ENCODE results near the gene STRN4. TPM values are rescaled to one million over a fixed set of nuclear protein-coding genes. Genes with fewer than 3 reads are reported as not detected.

The STRN4 gene
- total RNA-seq, 1 experiment from 2014 or later, result 107 TPM

- no peak for DNase-seq (ENCODE audit: low read depth, low spot score)
- POLR2A ChIA-PET, result interaction anchor here (0.5 kb wide), 1 partner anchor 86 kb away, joined by 3 read pairs; no protein-coding TSS in a partner anchor
- Histone ChIP-seq H3K4me2 (ENCODE audit: low read length) (no peak overlapping the region), H3K27me3 (ENCODE audit: insufficient read depth, low read length) (no peaks in the 10 kb centered on the region), H3K4me1 (ENCODE audit: control insufficient read depth in 1 of 2, insufficient read depth in 2 of 2, low read length in 2 of 2) (0 out of 4 replicates have a peak, but pooled peaks cover 0 to under 1% of the 10 kb centered on the region in 2 experiments), H3K36me3 (ENCODE audit: control insufficient read depth in 1 of 2, insufficient read depth in 2 of 2, low read length in 2 of 2) (peaks cover 37 to 48% of the 10 kb centered on the region in 2 experiments), H2AFZ (ENCODE audit: low read depth, low read length, poor library complexity, severe bottlenecking) (no peak overlapping the region), H3K79me2 (ENCODE audit: insufficient read depth, low read length) (peaks cover 93% of the 10 kb centered on the region), H3K9me2 (ENCODE audit: insufficient read depth) (no peaks in the 10 kb centered on the region), H3K4me3 (replicated peaks in 1 of 2; ENCODE audit: low read depth in 1 of 2, low read length in 2 of 2) (no peak overlapping the region), H3K9ac (ENCODE audit: low read length) (no peak overlapping the region), H3K9me3 (ENCODE audit: control insufficient read depth in 1 of 2, insufficient read depth in 1 of 2, low read depth in 1 of 2, low read length in 2 of 2) (no peaks in the 10 kb centered on the region), H3K27ac (ENCODE audit: low read depth, low read length) (no peak overlapping the region), H4K20me1 (ENCODE audit: insufficient read depth) (peaks cover 23% of the 10 kb centered on the region; the same call in 1 of the 2 replicates)
- RAD21 ChIA-PET (ENCODE audit: low non-redundant PET in 1 of 2, low total read pairs in 2 of 2, uncharacterized antibody in 2 of 2, unreplicated experiment in 2 of 2), result no interaction called here
- no TSS peak for BruUV-seq (replicated peaks)
- CTCF ChIA-PET, result interaction anchor here (1.1 kb wide), 1 partner anchor 104 kb away, joined by 3 read pairs; no protein-coding TSS in a partner anchor
- intact Hi-C loops (cut with micrococcal nuclease), result no loop called here
- TF ChIP-seq RAD21 (IDR thresholded peaks at IDR 0.05; ENCODE audit: low read depth), result no peak
- no peak for TF ChIP-seq YY1 (IDR thresholded peaks at IDR 0.05; ENCODE audit: extremely low read depth, insufficient replicate concordance, low read depth, low read length)
- TF ChIP-seq CEBPB (IDR thresholded peaks at IDR 0.05; ENCODE audit: low read depth), result no peak
- TF ChIP-seq ZBTB33 (IDR thresholded peaks at IDR 0.05; ENCODE audit: extremely low read depth, insufficient replicate concordance, low read length), result no peak
- no peak for TF ChIP-seq EGR1 (IDR thresholded peaks at IDR 0.05; ENCODE audit: low read depth)
- no peak for TF ChIP-seq POLR2AphosphoS5 (IDR thresholded peaks at IDR 0.05; ENCODE audit: low read depth, low read length)
- TF ChIP-seq CTCF (IDR thresholded peaks at IDR 0.05 in 2 of 3, conservative IDR thresholded peaks at IDR 0.05 in 1 of 3; ENCODE audit: borderline replicate concordance in 1 of 3, insufficient read depth in 1 of 3, low read depth in 2 of 3, low read length in 2 of 3), result no peak
- no peak for TF ChIP-seq EZH2phosphoT487 (IDR thresholded peaks at IDR 0.05; ENCODE audit: borderline replicate concordance)
- ATAC-seq, result no peak
Observed at GRCh38 chr19:46737298-46737654, 9.0 kb downstream of the STRN4 start.
